ENCODE results near the gene TOR4A. TPM values are rescaled to one million over a fixed set of nuclear protein-coding genes. Genes with fewer than 3 reads are reported as not detected.

Gene TOR4A
- total RNA-seq, 1 donor from 2014 or later = 48.5 TPM

DNA sequence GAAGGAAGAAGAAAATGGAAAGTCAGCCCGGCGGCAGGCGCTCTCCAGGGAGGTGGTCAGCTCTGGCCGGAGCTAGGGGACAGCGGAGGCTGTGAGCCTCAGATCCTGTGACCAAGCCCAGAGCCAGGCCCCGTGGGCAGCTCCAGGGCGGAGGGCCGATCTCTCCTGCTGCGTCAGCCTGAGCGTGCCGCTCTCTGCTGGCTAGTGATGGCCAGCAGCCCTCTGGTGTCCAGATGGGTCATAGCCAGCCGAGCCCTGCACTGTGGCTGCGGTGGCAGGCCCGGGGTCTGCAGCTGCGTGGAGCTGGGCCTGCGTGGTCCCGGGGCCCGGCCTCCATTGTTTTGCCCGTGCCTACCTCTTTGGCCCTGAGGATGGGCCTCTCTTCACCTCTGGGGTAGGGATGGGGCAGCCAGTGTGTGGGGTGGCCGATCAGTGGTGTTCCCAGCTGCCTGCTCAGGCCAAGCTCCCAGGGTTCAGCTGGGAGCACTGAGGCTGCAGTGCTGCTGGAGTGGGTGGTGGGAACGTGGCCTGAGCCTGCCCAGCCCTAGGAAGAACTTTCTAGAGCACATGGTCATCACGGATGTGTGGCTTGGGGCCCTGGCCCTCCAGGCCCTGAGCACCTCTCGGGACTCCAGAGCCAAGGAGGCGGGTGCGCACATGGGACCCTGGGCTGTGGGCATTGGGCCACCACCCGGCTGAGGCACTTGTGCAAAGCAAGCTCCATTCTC, 41.6 kb downstream of the TOR4A start:
- DNase-seq (ENCODE audit: low read depth) = no peak
- no peak overlapping the region for H3K4me3 ChIP-seq (ENCODE audit: low read depth, low read length)
- TF ChIP-seq, protein P1, sequence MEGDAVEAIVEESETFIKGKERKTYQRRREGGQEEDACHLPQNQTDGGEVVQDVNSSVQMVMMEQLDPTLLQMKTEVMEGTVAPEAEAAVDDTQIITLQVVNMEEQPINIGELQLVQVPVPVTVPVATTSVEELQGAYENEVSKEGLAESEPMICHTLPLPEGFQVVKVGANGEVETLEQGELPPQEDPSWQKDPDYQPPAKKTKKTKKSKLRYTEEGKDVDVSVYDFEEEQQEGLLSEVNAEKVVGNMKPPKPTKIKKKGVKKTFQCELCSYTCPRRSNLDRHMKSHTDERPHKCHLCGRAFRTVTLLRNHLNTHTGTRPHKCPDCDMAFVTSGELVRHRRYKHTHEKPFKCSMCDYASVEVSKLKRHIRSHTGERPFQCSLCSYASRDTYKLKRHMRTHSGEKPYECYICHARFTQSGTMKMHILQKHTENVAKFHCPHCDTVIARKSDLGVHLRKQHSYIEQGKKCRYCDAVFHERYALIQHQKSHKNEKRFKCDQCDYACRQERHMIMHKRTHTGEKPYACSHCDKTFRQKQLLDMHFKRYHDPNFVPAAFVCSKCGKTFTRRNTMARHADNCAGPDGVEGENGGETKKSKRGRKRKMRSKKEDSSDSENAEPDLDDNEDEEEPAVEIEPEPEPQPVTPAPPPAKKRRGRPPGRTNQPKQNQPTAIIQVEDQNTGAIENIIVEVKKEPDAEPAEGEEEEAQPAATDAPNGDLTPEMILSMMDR (conservative IDR thresholded peaks at IDR 0.05; ENCODE audit: low read depth, low read length) = no peak

DNA sequence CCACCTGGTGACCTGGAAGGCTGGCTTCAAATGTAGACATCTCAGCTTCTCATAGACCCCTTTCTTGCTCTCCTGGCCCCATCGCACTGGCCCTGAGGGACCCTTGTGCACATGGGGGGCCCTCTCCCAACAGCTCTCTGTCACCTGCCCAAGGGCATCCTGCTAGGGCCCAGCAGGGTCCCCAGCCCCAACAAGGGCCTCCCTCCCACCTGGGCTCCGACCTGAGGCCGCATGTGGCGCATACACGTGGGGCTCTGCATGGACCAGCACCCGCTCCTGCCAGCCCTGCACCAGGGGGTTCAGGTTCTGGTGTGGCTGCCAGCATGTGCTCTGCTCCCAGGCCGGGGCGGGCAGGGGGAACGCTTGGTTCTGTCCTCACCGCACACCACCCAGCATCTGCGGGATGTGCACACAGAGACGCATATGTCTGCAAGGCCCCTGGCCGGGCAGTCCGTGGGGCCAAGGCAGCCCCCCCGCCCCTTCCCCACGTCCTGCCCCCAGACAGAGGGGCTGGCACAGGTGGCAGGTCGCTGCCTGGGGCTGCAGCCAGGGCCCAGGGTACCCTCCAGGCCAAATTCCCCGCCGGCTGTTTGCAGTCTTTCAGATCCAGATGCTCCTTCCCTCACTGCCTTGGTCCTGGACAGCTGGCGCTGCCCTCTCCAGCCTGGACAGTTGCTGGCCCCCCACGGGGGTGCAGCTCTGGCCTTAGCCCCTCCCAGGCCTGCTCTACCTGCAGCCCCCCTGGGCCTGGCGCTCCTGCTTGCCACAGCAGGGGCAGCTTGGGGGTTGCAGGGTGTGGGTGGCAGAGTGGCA, 42.4 kb downstream of the TOR4A start:
- no peak overlapping the region for H3K4me3 ChIP-seq (ENCODE audit: low read depth, low read length)
- no peak for DNase-seq (ENCODE audit: low read depth)
- TF ChIP-seq, protein P1 (conservative IDR thresholded peaks at IDR 0.05; ENCODE audit: low read depth, low read length) = no peak

DNA sequence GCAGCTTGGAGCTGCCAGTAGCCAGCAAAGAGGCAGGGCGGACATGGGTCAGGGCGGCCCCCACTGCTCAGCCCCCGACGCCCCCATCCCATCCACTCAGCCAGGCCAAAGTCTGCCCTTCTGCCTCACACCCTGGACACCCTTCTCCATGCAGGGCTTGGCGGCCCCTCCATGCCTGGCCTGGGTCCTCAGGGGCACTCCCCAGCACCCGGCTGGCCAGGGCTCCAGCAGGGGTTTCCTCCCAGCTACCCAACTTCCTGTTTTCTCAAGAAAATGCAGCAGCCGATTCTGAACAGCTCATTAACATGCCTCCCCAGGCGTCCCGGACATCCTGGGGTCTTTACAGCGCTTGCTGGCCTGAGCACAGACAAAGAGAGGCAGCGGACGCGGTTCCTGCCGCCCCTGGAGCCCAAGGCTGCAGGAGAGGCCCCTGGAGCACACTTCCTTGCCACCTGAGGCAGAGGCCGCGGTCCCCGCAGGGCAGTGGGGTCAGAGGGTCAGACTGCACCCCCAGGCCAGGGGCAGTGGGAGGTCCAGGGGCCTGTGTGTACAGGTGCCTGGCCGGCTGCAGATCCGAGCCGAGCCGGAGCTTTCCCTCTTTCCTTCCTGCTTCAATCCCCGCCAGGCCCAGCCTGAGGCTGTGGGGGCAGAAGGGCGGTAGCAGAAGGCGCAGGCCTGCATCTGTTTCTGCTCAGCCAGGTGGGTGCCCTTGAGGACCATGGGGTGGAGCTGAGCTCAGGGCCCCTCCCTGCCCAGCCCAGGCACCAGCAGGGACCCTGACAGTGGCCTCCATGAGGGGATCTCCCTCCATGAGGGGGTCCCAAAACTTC, 43.2 kb downstream of the TOR4A start:
- H3K4me3 ChIP-seq (ENCODE audit: low read depth, low read length) = no peak overlapping the region
- DNase-seq (ENCODE audit: low read depth) = no peak
- TF ChIP-seq, protein P1 (conservative IDR thresholded peaks at IDR 0.05; ENCODE audit: low read depth, low read length) = no peak

DNA sequence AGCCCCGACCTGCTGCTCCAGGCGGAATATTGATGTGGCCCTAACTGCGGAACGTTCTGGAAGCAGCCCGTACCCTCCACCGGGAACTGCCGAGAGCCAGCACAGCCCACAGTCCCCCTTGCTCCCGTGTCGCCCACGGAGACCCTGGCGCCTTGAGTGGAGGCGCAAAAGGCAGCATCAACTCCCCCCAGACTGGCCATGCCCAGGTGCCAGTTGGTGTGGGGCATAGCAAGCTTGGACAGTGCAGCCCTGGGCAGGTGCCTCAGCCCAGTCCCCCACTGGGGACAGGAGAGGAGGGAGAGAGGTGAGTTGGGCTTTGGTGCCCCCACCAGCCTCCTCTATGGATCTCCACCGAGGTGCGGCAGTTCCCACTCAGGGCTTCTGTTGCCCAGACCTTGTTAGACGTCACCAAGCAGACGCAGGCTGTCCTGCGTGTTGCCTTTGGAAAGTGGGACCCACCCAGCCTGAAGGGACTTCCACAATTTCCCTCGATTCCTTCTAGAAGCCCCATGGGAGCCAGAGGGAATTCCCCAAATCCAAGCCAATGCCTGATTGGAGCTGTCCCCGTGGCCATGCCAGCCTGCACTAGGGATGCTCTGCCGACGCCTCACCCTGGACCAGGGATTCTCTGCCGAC, 44.3 kb downstream of the TOR4A start:
- no peak for DNase-seq (ENCODE audit: low read depth)
- H3K4me3 ChIP-seq (ENCODE audit: low read depth, low read length) = no peak overlapping the region
- TF ChIP-seq, protein P1 (conservative IDR thresholded peaks at IDR 0.05; ENCODE audit: low read depth, low read length) = no peak

DNA sequence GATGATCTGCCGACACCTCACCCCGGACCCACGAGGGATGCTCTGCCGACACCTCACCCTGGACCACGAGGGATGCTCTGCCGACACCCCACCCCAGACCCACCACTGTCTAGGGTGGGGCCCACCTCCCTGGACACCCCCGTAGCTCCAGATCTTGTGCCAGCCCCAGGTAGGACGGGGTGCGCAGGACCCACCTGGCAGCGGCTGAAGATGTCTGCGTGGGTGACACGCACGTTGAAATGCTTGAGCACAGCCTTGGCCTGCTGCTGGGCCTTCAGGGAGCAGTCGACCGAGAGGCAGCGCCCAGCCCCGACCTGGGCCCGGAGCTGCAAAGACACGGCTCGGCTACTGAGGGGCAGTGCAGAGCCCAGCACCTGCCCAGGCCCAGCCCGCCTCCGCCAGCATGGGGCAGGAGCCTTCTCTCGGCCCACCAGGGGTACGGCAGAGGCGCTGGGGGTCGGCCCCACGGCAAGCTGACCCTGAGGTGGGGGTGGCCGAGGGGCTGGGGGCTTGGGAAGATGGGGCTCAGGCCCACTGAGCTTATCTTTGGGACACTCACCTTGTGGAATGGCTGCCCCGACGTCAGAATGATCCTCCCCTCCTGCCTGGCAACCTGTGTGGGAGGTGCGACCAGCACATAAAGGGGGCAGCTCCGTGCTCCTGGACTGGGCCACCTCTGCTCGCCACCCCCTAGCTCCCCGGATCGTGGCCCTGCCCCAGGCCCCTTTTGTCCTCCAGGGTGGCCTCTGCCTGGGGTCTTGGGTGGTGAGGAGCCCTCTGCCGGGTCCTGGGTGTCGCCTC, 46.2 kb downstream of the TOR4A start:
- no peak for DNase-seq (ENCODE audit: low read depth)
- no peak overlapping the region for H3K4me3 ChIP-seq (ENCODE audit: low read depth, low read length)
- TF ChIP-seq, protein P1 (conservative IDR thresholded peaks at IDR 0.05; ENCODE audit: low read depth, low read length) = no peak

DNA sequence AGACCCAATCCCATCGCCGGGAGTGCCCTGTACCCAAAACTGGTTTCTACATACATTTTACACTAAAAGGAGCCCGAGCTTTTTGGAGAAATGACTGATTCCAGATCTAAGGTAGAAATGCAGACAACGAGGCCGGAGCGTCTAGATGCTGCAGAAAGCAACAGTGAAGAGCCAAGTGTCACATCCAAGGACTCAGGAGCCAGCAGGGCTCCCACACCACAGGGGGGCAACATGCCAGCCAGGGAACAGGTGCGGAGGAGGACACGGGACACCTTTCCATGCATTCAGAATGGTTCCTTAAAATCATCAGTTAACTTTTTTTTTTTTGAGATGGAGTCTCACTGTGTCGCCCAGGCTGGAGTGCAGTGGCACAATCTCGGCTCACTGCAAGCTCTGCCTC, 47.6 kb downstream of the TOR4A start:
- H3K4me3 ChIP-seq (ENCODE audit: low read depth, low read length) = no peak overlapping the region
- no peak for DNase-seq (ENCODE audit: low read depth)
- TF ChIP-seq, protein P1 (conservative IDR thresholded peaks at IDR 0.05; ENCODE audit: low read depth, low read length) = no peak

All from epithelial cell of proximal tubule (primary cell).